ENCODE results near the gene TLL2.

- TF ChIP-seq RAD21 (conservative IDR thresholded peaks at IDR 0.05 in 1 of 2, IDR thresholded peaks at IDR 0.05 in 1 of 2) (no peak), REST (IDR thresholded peaks at IDR 0.05) (no peak), CTCF (IDR thresholded peaks at IDR 0.05) (no peak), POLR2A (IDR thresholded peaks at IDR 0.05; ENCODE audit: low read length) (no peak), HDAC2 (IDR thresholded peaks at IDR 0.05) (no peak), RFX5 (IDR thresholded peaks at IDR 0.05) (no peak), EP300 (IDR thresholded peaks at IDR 0.05) (no peak), NFE2L2 (conservative IDR thresholded peaks at IDR 0.05; ENCODE audit: low read length) (no peak), MAX (IDR thresholded peaks at IDR 0.05) (no peak), POLR2AphosphoS2 (conservative IDR thresholded peaks at IDR 0.05; ENCODE audit: low read length) (no peak), NPAS2 (CRISPR knock-in tag; IDR thresholded peaks at IDR 0.05; ENCODE audit: borderline replicate concordance) (no peak), NR3C1 (IDR thresholded peaks at IDR 0.05) (no peak), EHMT2 (IDR thresholded peaks at IDR 0.05; ENCODE audit: low read depth) (no peak), SREBF2 (IDR thresholded peaks at IDR 0.05) (no peak)
Measured at GRCh38 chr10:96541921-96542320, 28.2 kb upstream of the TLL2 start.
